ENCODE measurements around the gene CAPS. TPM values are rescaled to one million over a fixed set of nuclear protein-coding genes. Genes with fewer than 3 reads are reported as not detected.

The CAPS gene
- total RNA-seq, 4 donors from 2014 or later: 1.2 to 2.4 (median 2.0) TPM

GRCh38 chr19:5899728-5900526, 14.1 kb upstream of the CAPS start:
- Histone ChIP-seq H3K27me3 (no peaks in the 10 kb centered on the region), H3K9me3 (no peaks in the 10 kb centered on the region), H3K4me3 (no peak overlapping the region), H3K36me3 (peaks cover 0 to 24% of the 10 kb centered on the region in 2 donors), H3K4me1 (peaks cover 0 to 9% of the 10 kb centered on the region in 2 donors), H3K27ac (no peak overlapping the region)
- no peak for DNase-seq
- intact Hi-C loops (cut with DNase I; ENCODE audit: low total_unique reads): loop anchor here (5.0 to 10.0 kb wide), 4 partner anchors 77 to 835 kb away; partner anchors contain the start of genes ALKBH7, GPR108, MLLT1 and RANBP3
- TF ChIP-seq CTCF (IDR thresholded peaks at IDR 0.05 in 4 of 5, conservative IDR thresholded peaks at IDR 0.05 in 1 of 5) (no peak), POLR2A (IDR thresholded peaks at IDR 0.05) (no peak)
- no peak for ATAC-seq
- in situ Hi-C loops (cut with MboI; ENCODE audit: low sequenced_read_pairs in 4 of 4): no loop called here

GRCh38 chr19:5900976-5901375, 13.1 kb upstream of the CAPS start:
- Histone ChIP-seq H3K27me3 (no peaks in the 10 kb centered on the region), H3K4me3 (no peak overlapping the region), H3K4me1 (peaks cover 9 to 20% of the 10 kb centered on the region in 2 donors), H3K36me3 (peaks cover 0 to 13% of the 10 kb centered on the region in 2 donors), H3K27ac (no peak overlapping the region), H3K9me3 (no peaks in the 10 kb centered on the region)
- in situ Hi-C loops (cut with MboI; ENCODE audit: low sequenced_read_pairs in 4 of 4): no loop called here
- intact Hi-C loops (cut with DNase I; ENCODE audit: low total_unique reads): loop anchor here (5.0 to 10.0 kb wide), 4 partner anchors 76 to 834 kb away; partner anchors contain the start of genes ALKBH7, GPR108, MLLT1 and RANBP3
- TF ChIP-seq POLR2A (IDR thresholded peaks at IDR 0.05) (no peak), CTCF (IDR thresholded peaks at IDR 0.05 in 4 of 5, conservative IDR thresholded peaks at IDR 0.05 in 1 of 5) (no peak)
- no peak for DNase-seq
- no peak for ATAC-seq

GRCh38 chr19:5903056-5903623, 10.9 kb upstream of the CAPS start:
- TF ChIP-seq POLR2A (IDR thresholded peaks at IDR 0.05) (no peak), CTCF (IDR thresholded peaks at IDR 0.05 in 4 of 5, conservative IDR thresholded peaks at IDR 0.05 in 1 of 5) (no peak)
- Histone ChIP-seq H3K9me3 (no peaks in the 10 kb centered on the region), H3K27me3 (no peaks in the 10 kb centered on the region), H3K4me3 (peak overlapping the region; percentile 68 to 100 (median 97)), H3K36me3 (peaks cover 0 to 4% of the 10 kb centered on the region in 2 donors), H3K4me1 (peaks cover 10 to 20% of the 10 kb centered on the region in 2 donors), H3K27ac (peak overlapping the region; percentile 93 to 98 (median 94))
- intact Hi-C loops (cut with DNase I; ENCODE audit: low total_unique reads): loop anchor here (5.0 to 10.0 kb wide), 4 partner anchors 74 to 832 kb away; partner anchors contain the start of genes ALKBH7, GPR108, MLLT1 and RANBP3
- in situ Hi-C loops (cut with MboI; ENCODE audit: low sequenced_read_pairs in 4 of 4): no loop called here
- ATAC-seq (no peak), DNase-seq (no peak)

DNA sequence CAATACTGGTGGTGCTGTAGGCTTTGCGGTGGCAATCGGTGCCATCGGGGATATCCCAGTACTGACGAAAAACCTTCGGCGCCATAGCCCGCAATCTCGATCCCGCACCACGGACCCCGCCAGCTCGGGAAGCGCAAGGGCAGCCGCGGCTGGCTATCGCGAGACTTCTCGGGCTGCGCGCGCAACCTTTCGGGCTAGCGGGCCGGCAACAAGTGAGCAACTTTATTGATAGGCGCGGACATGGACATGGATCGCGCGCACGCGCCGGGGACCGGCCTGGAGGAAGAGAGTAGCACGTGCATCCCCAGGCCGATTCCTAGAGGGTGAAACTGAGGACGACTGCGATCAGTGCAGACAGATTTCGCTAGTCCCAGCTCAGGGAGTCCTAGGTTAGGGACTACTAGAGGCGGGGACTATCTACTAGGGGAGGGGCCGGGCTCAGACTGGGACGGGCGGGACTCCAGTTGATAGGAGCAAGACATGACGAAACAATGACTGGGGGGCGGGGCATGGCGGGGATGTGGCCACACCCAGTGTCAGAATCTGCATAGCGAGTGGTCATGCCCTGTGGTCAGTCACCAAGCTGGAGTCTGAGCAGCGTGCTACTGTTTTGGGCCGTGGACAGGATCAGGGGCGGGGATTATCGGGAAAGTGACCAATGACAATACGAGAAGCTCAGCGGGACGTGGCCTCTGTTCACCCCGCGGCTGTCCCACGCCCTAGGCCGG, 10.3 kb upstream of the CAPS start, which contains the start of gene NDUFA11:
Gene NDUFA11 (minus strand): TSS at position 167 of the 728 bp plus-strand sequence. CDS start 82 bp downstream, at position 85.
- intact Hi-C loops (cut with DNase I; ENCODE audit: low total_unique reads) (loop anchor here (1.0 to 10.0 kb wide), 5 partner anchors 74 to 831 kb away; partner anchors contain the start of genes ALKBH7, GPR108, MLLT1 and RANBP3), in situ Hi-C loops (cut with MboI; ENCODE audit: low sequenced_read_pairs in 4 of 4) (no loop called here)

More for the DNA sequence above, 10.3 kb upstream of the CAPS start, which contains the start of gene NDUFA11:
- TF ChIP-seq POLR2A (IDR thresholded peaks at IDR 0.05) (peak; percentile 73 to 85), CTCF (IDR thresholded peaks at IDR 0.05 in 4 of 5, conservative IDR thresholded peaks at IDR 0.05 in 1 of 5) (peak in 1 of 5 experiments; percentile 12)
- Histone ChIP-seq H3K27ac (peak within 1 kb of the TSS; percentile 93 to 98 (median 94)), H3K27me3 (no peaks in the 10 kb centered on the region), H3K36me3 (peaks cover 0 to 5% of the 10 kb centered on the region in 2 donors), H3K4me3 (peak within 1 kb of the TSS; percentile 68 to 100 (median 97)), H3K4me1 (peaks cover 10 to 20% of the 10 kb centered on the region in 2 donors), H3K9me3 (no peaks in the 10 kb centered on the region)
- ATAC-seq (peak; percentile 79 to 84), DNase-seq (peak; percentile 98 to 99)
